Measurements from ENCODE around the gene SAMD8.

The SAMD8 gene

DNA sequence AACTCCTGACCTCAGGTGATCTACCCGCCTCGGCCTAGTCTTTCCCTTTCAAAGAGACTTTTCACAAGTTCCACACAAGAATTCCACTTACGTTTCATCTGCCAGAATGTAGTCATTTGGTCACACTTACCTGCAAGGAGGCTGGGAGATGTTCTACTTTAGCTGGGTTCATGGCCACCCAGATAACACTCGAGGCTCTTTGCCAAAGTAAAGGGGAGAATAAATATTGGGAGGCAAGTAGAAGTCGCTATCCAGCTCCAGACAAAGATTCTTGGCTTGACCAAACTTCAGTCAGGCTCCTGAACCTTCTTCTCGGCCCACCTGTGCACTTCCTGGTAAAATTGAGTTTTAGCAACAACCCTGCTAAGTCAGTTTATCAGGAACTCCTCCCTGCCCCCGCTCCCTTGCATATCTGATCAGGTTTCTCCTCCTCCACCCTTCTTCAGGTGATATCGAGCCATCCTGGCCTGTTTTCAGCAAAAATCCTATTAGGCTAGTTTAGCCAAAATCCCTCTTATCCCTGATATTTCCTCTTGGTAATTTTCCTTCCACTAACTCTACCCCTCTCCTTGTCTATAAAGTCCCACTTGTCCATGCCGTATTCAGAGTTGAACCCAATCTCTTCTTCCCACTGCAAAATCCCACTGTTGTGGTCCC lies 25.1 kb upstream of the SAMD8 start:
- H3K27me3 ChIP-seq (replicated peaks) = no peaks in the 10 kb centered on the region
- H3K27ac ChIP-seq = no peak overlapping the region
- in situ Hi-C loops (cut with HindIII; ENCODE audit: low pct_ligation_motif_present, low sequenced_read_pairs) = no loop called here
- DNase-seq = no peak
- H3K4me3 ChIP-seq (ENCODE audit: low read depth, low read length) = no peak overlapping the region
- no peak for TF ChIP-seq CTCF (IDR thresholded peaks at IDR 0.05; ENCODE audit: low read depth, low read length, missing control alignments)
- H3K36me3 ChIP-seq (replicated peaks) = no peaks in the 10 kb centered on the region

GRCh38 chr10:75088640-75089039 lies 22.8 kb upstream of the SAMD8 start:
- no peak overlapping the region for H3K4me3 ChIP-seq (ENCODE audit: low read depth, low read length)
- TF ChIP-seq CTCF (IDR thresholded peaks at IDR 0.05; ENCODE audit: low read depth, low read length, missing control alignments) = no peak
- H3K27me3 ChIP-seq (replicated peaks) = no peaks in the 10 kb centered on the region
- no peaks in the 10 kb centered on the region for H3K36me3 ChIP-seq (replicated peaks)
- in situ Hi-C loops (cut with HindIII; ENCODE audit: low pct_ligation_motif_present, low sequenced_read_pairs) = no loop called here
- H3K27ac ChIP-seq = no peak overlapping the region
- no peak for DNase-seq

- no peak for TF ChIP-seq CTCF (IDR thresholded peaks at IDR 0.05; ENCODE audit: low read depth, low read length, missing control alignments)
- in situ Hi-C loops (cut with HindIII; ENCODE audit: low pct_ligation_motif_present, low sequenced_read_pairs) = no loop called here
- H3K36me3 ChIP-seq (replicated peaks) = no peaks in the 10 kb centered on the region
- no peak for DNase-seq
- H3K27me3 ChIP-seq (replicated peaks) = no peaks in the 10 kb centered on the region
- H3K27ac ChIP-seq = no peak overlapping the region
- H3K4me3 ChIP-seq (ENCODE audit: low read depth, low read length) = no peak overlapping the region
Observed at GRCh38 chr10:75089634-75090033, 21.8 kb upstream of the SAMD8 start.

DNA sequence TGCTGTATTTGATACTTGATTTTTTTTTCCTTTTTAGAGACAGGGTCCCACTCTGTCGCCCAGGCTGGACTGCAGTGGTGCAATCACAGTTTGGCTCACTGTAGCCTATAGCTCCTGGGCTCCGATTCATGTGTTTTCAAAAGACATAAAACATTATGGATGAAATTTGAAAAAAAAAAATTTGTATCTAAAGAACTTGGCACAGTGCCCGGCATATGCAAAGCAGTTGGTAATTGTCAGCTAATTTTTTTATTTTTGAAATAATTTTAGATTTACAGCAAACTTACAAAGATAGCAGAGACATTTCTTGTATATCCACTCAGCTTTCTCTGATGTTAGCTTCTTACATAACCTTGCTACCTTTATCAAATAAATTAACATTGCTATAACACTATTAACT lies 20.3 kb upstream of the SAMD8 start:
- in situ Hi-C loops (cut with HindIII; ENCODE audit: low pct_ligation_motif_present, low sequenced_read_pairs) = no loop called here
- Histone ChIP-seq H3K4me3 (ENCODE audit: low read depth, low read length) (no peak overlapping the region), H3K27ac (no peak overlapping the region), H3K36me3 (replicated peaks) (no peaks in the 10 kb centered on the region), H3K27me3 (replicated peaks) (no peaks in the 10 kb centered on the region)
- DNase-seq = no peak
- no peak for TF ChIP-seq CTCF (IDR thresholded peaks at IDR 0.05; ENCODE audit: low read depth, low read length, missing control alignments)

DNA sequence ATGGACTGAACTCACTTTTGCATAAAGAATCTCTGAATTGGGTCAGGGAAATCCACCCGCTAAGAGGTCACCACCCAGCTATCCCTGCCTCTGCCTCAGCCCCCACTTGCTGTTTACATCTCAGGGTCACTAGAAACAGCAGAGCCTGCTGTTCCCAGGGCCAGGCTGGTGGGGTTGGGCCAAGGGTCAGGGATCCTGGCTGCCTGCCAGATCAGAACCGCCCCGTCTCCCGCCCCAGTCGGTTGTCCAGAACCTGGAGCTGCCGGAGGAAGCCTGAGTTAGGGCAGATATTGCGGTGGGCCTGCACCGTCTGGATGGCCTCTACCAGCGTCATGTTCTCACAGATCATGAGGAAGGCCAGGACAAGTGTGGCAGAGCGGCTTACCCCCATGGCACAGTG lies 17.0 kb upstream of the SAMD8 start:
- no peak overlapping the region for H3K27ac ChIP-seq
- H3K36me3 ChIP-seq (replicated peaks) = no peaks in the 10 kb centered on the region
- TF ChIP-seq CTCF (IDR thresholded peaks at IDR 0.05; ENCODE audit: low read depth, low read length, missing control alignments) = no peak
- no peak for DNase-seq
- in situ Hi-C loops (cut with HindIII; ENCODE audit: low pct_ligation_motif_present, low sequenced_read_pairs) = no loop called here
- H3K4me3 ChIP-seq (ENCODE audit: low read depth, low read length) = no peak overlapping the region
- H3K27me3 ChIP-seq (replicated peaks) = no peaks in the 10 kb centered on the region

DNA sequence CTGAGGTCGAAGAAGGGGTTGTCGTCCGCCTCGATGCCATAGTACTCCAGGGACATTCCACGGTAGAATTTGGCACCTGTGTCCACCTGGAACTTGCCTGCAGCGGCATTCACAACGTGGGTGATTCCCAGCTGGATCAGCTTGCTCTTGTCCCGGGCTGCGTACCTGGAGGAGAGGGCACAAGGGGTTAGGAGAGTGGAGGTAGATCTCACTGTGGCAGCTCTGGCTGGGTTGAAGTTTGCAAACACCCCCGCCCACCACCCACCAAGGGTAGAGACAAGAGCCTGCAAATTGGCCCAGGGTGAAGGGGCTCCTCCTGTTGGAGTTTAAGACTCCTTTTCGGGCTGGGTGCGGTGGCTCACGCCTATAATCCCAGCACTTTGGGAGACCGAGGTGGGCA lies 15.8 kb upstream of the SAMD8 start:
- H3K4me3 ChIP-seq (ENCODE audit: low read depth, low read length) = no peak overlapping the region
- H3K27ac ChIP-seq = no peak overlapping the region
- H3K27me3 ChIP-seq (replicated peaks) = no peaks in the 10 kb centered on the region
- TF ChIP-seq CTCF (IDR thresholded peaks at IDR 0.05; ENCODE audit: low read depth, low read length, missing control alignments) = no peak
- in situ Hi-C loops (cut with HindIII; ENCODE audit: low pct_ligation_motif_present, low sequenced_read_pairs) = no loop called here
- H3K36me3 ChIP-seq (replicated peaks) = no peaks in the 10 kb centered on the region
- DNase-seq = no peak
